Esophagus squamous epithelium (tissue), 5 donors: ENCODE measurements around the gene ORC3. TPM values are rescaled to one million over a fixed set of nuclear protein-coding genes. Genes with fewer than 3 reads are reported as not detected.
A peak's percentile ranks its signal among the peaks of the same experiment; 100 is the strongest.

Source experiments
- DNase-seq: peaks from one replicate; lab custom pipeline; 2025; lab: John Stamatoyannopoulos, UW
- H3K27ac ChIP-seq, 4 donors: fragments of 200-600 bp; sonication (generic); one replicate each; pipeline ENCODE4 v1.5.1; 2016 to 2019; ENCODE audit warnings: mild to moderate bottlenecking in 1 of 4
- H3K27me3 ChIP-seq, 4 donors: fragments of 200-600 bp; sonication (generic); 1 replicate in 3 of 4; 2 replicates in 1 of 4; pipeline versions ENCODE4 v1.5.1 to v1.6.0; 2017 to 2021; ENCODE audit warnings: antibody characterized with exemption in 1 of 4
- H3K36me3 ChIP-seq, 3 donors: fragments of 200-600 bp; sonication (generic); one replicate each; pipeline ENCODE4 v1.5.1; 2016 to 2019
- H3K4me1 ChIP-seq, 3 donors: fragments of 200-600 bp; sonication (generic); one replicate each; pipeline ENCODE4 v1.5.1; 2017 to 2019
- H3K4me3 ChIP-seq, 4 donors: fragments of 200-600 bp; sonication (generic); 1 replicate in 3 of 4; 2 replicates in 1 of 4; pipeline ENCODE4 v1.5.1; 2016 to 2019; ENCODE audit warnings: mild to moderate bottlenecking in 2 of 4, moderate library complexity in 1 of 4
- H3K9me3 ChIP-seq, 3 donors: fragments of 200-600 bp; sonication (generic); one replicate each; pipeline ENCODE4 v1.5.1; 2016 to 2019
- CTCF ChIP-seq, 6 experiments: fragments of 450-650 bp in 4 of 6; fragments of 200-600 bp in 2 of 6; sonication (generic) in 2 of 6; IDR thresholded peaks; one replicate each; pipeline ENCODE4 v1.5.1; 2016 to 2019; ENCODE audit warnings: antibody characterized with exemption in 6 of 6, mild to moderate bottlenecking in 4 of 6, moderate library complexity in 4 of 6
- POLR2A ChIP-seq, 4 donors: fragments of 450-650 bp; IDR thresholded peaks; one replicate each; pipeline ENCODE4 v1.6.1; 2017; ENCODE audit warnings: antibody characterized with exemption in 4 of 4, mild to moderate bottlenecking in 4 of 4, moderate library complexity in 3 of 4
- WGBS, 2 donors: methylation state at CpG; one replicate each; pipeline ENCODE4 v1.1.5; 2018; 5-methylcytosine and 5-hydroxymethylcytosine counted together
- intact Hi-C: fragments of 100-400 bp; cut with DNase I; formaldehyde crosslinking; loops from one replicate; pipeline ENCODE4 v1.15.0; 2022
- total RNA-seq, 4 donors: library from RNA; depleted of rRNA; stranded (reverse); fragments of >200 nt; gene quantifications; one replicate each; pipeline ENCODE4 v1.1.0, GENCODE V29; 2016
- donor health status: DM: yes; HTN: yes; CAD: no.

The ORC3 gene
- total RNA-seq, 4 donors from 2014 or later = 8.6 to 15.4 (median 12.7) TPM

GRCh38 chr6:87574237-87574804, 15.6 kb upstream of the ORC3 start:
- 43 to 45% methylated on average over 2 of the region's 2 CpGs for WGBS, 2 donors
- no peak for DNase-seq
- H3K4me3 ChIP-seq = no peak overlapping the region
- H3K27me3 ChIP-seq = no peaks in the 10 kb centered on the region
- intact Hi-C loops = no loop called here
- no peak overlapping the region for H3K27ac ChIP-seq
- H3K36me3 ChIP-seq = peaks cover 0 to 9% (median 0%) of the 10 kb centered on the region in 3 donors
- H3K4me1 ChIP-seq = peaks cover 0 to 28% (median 6%) of the 10 kb centered on the region in 3 donors
- TF ChIP-seq CTCF (IDR thresholded peaks at IDR 0.05) = no peak
- TF ChIP-seq POLR2A (IDR thresholded peaks at IDR 0.05) = no peak
- H3K9me3 ChIP-seq = no peaks in the 10 kb centered on the region

GRCh38 chr6:87575423-87575822, 14.5 kb upstream of the ORC3 start:
- Histone ChIP-seq H3K4me1 (peaks cover 0 to 28% (median 6%) of the 10 kb centered on the region in 3 donors), H3K27me3 (no peaks in the 10 kb centered on the region), H3K36me3 (peaks cover 0 to 20% (median 0%) of the 10 kb centered on the region in 3 donors), H3K9me3 (no peaks in the 10 kb centered on the region), H3K27ac (no peak overlapping the region), H3K4me3 (no peak overlapping the region)
- WGBS, 2 donors = 37 to 73% methylated on average over 2 of the region's 2 CpGs
- TF ChIP-seq CTCF (IDR thresholded peaks at IDR 0.05) (no peak), POLR2A (IDR thresholded peaks at IDR 0.05) (no peak)
- DNase-seq = no peak
- intact Hi-C loops = no loop called here

- TF ChIP-seq CTCF (IDR thresholded peaks at IDR 0.05) (no peak), POLR2A (IDR thresholded peaks at IDR 0.05) (no peak)
- peaks cover 0 to 63% (median 0%) of the 10 kb centered on the region in 3 donors for H3K36me3 ChIP-seq
- H3K27me3 ChIP-seq = no peaks in the 10 kb centered on the region
- 89 to 100% methylated on average over 4 of the region's 4 CpGs for WGBS, 2 donors
- peaks cover 5 to 35% (median 15%) of the 10 kb centered on the region in 3 donors for H3K4me1 ChIP-seq
- no peaks in the 10 kb centered on the region for H3K9me3 ChIP-seq
- intact Hi-C loops = no loop called here
- no peak overlapping the region for H3K4me3 ChIP-seq
- no peak for DNase-seq
- H3K27ac ChIP-seq = no peak overlapping the region
Measured at GRCh38 chr6:87583822-87584221, 6.1 kb upstream of the ORC3 start.

- peaks cover 6 to 52% (median 26%) of the 10 kb centered on the region in 3 donors for H3K4me1 ChIP-seq
- no peaks in the 10 kb centered on the region for H3K9me3 ChIP-seq
- no peak for TF ChIP-seq CTCF (IDR thresholded peaks at IDR 0.05)
- TF ChIP-seq POLR2A (IDR thresholded peaks at IDR 0.05) = no peak
- intact Hi-C loops = no loop called here
- no peaks in the 10 kb centered on the region for H3K27me3 ChIP-seq
- H3K36me3 ChIP-seq = peaks cover 0 to 38% (median 0%) of the 10 kb centered on the region in 3 donors
- H3K4me3 ChIP-seq = no peak overlapping the region
- DNase-seq = no peak
- no peak overlapping the region for H3K27ac ChIP-seq
- WGBS, 2 donors = 92 to 94% methylated on average over 8 of the region's 8 CpGs
Measured at GRCh38 chr6:87586371-87587077, 3.4 kb upstream of the ORC3 start.

GRCh38 chr6:87588756-87589407, 1.1 kb upstream of the ORC3 start:
- DNase-seq = no peak
- Histone ChIP-seq H3K4me3 (peak overlapping the region; percentile 64 to 94 (median 78)), H3K27me3 (no peaks in the 10 kb centered on the region), H3K27ac (peak overlapping the region; percentile 84 to 93 (median 90)), H3K9me3 (no peaks in the 10 kb centered on the region), H3K36me3 (peaks cover 0 to 22% (median 0%) of the 10 kb centered on the region in 3 donors), H3K4me1 (peaks cover 6 to 59% (median 29%) of the 10 kb centered on the region in 3 donors)
- no peak for TF ChIP-seq POLR2A (IDR thresholded peaks at IDR 0.05)
- TF ChIP-seq CTCF (IDR thresholded peaks at IDR 0.05) = no peak
- 20 to 24% methylated on average over 10 of the region's 10 CpGs for WGBS, 2 donors
- intact Hi-C loops = no loop called here
